HepG2 (cell line): ENCODE results near the gene ABHD17A. TPM values are rescaled to one million over a fixed set of nuclear protein-coding genes. Genes with fewer than 3 reads are reported as not detected.

Source experiments
- AFF4 ChIP-seq: sonication (generic); formaldehyde crosslinking; IDR thresholded peaks from 2 replicates; pipeline ENCODE4 v1.4.0; 2020; ENCODE audit warnings: missing genetic modification reagents
- E2F1 ChIP-seq: sonication (generic); formaldehyde crosslinking; IDR thresholded peaks from 2 replicates; pipeline ENCODE4 v1.5.0; 2020; ENCODE audit warnings: missing genetic modification reagents
- ETV5 ChIP-seq: IDR thresholded peaks from 2 replicates; pipeline ENCODE4 v1.6.1; 2018; ENCODE audit warnings: missing biosample characterization, missing genetic modification reagents, inconsistent platforms, borderline replicate concordance
- FOXA1 ChIP-seq, 2 experiments: fragments of 450-650 bp in 1 of 2; sonication (generic) in 1 of 2; formaldehyde crosslinking in 1 of 2; IDR thresholded peaks; 2 replicates each; pipeline versions ENCODE4 v1.4.0 to v1.6.1; 2016 to 2020; ENCODE audit warnings: missing genetic modification reagents in 1 of 2
- HBP1 ChIP-seq: IDR thresholded peaks from 2 replicates; pipeline ENCODE4 v1.6.1; 2016; ENCODE audit warnings: low read depth, control low read depth
- LBX2 ChIP-seq: sonication (generic); formaldehyde crosslinking; IDR thresholded peaks from 2 replicates; pipeline ENCODE4 v1.5.0; 2020; ENCODE audit warnings: missing genetic modification reagents, mild to moderate bottlenecking, borderline replicate concordance
- NFYB ChIP-seq: sonication (generic); formaldehyde crosslinking; IDR thresholded peaks from 2 replicates; pipeline ENCODE4 v1.4.0; 2020; ENCODE audit warnings: missing genetic modification reagents
- RBFOX2 ChIP-seq: fragments of 200-400 bp; formaldehyde crosslinking; IDR thresholded peaks from 2 replicates; pipeline ENCODE4 v1.6.1; 2017; ENCODE audit warnings: low read depth, mild to moderate bottlenecking, low read length
- SALL1 ChIP-seq: sonication (generic); formaldehyde crosslinking; IDR thresholded peaks from 2 replicates; pipeline ENCODE4 v1.8.0; 2022; ENCODE audit warnings: mild to moderate bottlenecking, missing genetic modification reagents
- SALL2 ChIP-seq: sonication (generic); formaldehyde crosslinking; IDR thresholded peaks from 2 replicates; pipeline ENCODE4 v1.8.1; 2023; ENCODE audit warnings: mild to moderate bottlenecking, missing genetic modification reagents, inconsistent platforms
- SMARCE1 ChIP-seq: fragments of 450-650 bp; IDR thresholded peaks from 2 replicates; pipeline ENCODE4 v1.6.1; 2017; ENCODE audit warnings: borderline replicate concordance
- SUZ12 ChIP-seq: fragments of 150-350 bp; IDR thresholded peaks from 2 replicates; pipeline ENCODE4 v1.6.1; 2014; ENCODE audit warnings: low read depth, low read length
- TCF7L2 ChIP-seq: IDR thresholded peaks from 2 replicates; pipeline ENCODE4 v1.6.1; 2011; ENCODE audit warnings: mild to moderate bottlenecking, low read depth, low read length, moderate library complexity
- TEAD2 ChIP-seq: sonication (generic); formaldehyde crosslinking; IDR thresholded peaks from 2 replicates; pipeline ENCODE4 v1.9.0; 2021; ENCODE audit warnings: missing genetic modification reagents
- XBP1 ChIP-seq: sonication (generic); formaldehyde crosslinking; IDR thresholded peaks from 2 replicates; pipeline ENCODE4 v1.5.0; 2020; ENCODE audit warnings: missing genetic modification reagents
- YEATS2 ChIP-seq: sonication (generic); formaldehyde crosslinking; IDR thresholded peaks from 2 replicates; pipeline ENCODE4 v1.4.0; 2020; ENCODE audit warnings: missing genetic modification reagents, borderline replicate concordance
- ZFX ChIP-seq: sonication (generic); formaldehyde crosslinking; IDR thresholded peaks from 2 replicates; pipeline ENCODE4 v1.4.0; 2020; ENCODE audit warnings: mild to moderate bottlenecking, low read depth, missing genetic modification reagents, moderate library complexity
- ZNF432 ChIP-seq: sonication (generic); formaldehyde crosslinking; IDR thresholded peaks from 2 replicates; pipeline ENCODE4 v1.5.0; 2020; ENCODE audit warnings: missing genetic modification reagents, mild to moderate bottlenecking, borderline replicate concordance
- ZNF451 ChIP-seq: sonication (generic); formaldehyde crosslinking; IDR thresholded peaks from 2 replicates; pipeline ENCODE4 v1.5.0; 2020; ENCODE audit warnings: mild to moderate bottlenecking, missing genetic modification reagents
- ZNF468 ChIP-seq: sonication (generic); formaldehyde crosslinking; IDR thresholded peaks from 2 replicates; pipeline ENCODE4 v1.8.0; 2022; ENCODE audit warnings: mild to moderate bottlenecking, moderate library complexity, missing genetic modification reagents
- ZNF619 ChIP-seq: sonication (generic); formaldehyde crosslinking; IDR thresholded peaks from 2 replicates; pipeline ENCODE4 v1.4.0; 2020; ENCODE audit warnings: mild to moderate bottlenecking, missing genetic modification reagents
- ZSCAN20 ChIP-seq: sonication (generic); formaldehyde crosslinking; IDR thresholded peaks from 2 replicates; pipeline ENCODE4 v1.4.0; 2020; ENCODE audit warnings: missing genetic modification reagents, mild to moderate bottlenecking, borderline replicate concordance
- polyA plus RNA-seq, 8 experiments: library from polyadenylated mRNA; depleted of rRNA in 3 of 8; stranded (reverse) in 7 of 8; unstranded in 1 of 8; fragments of >200 nt; fragmentation: Illumina TruSeq in 4 of 8; extraction: Trizol in 4 of 8; gene quantifications; 2 replicates each; pipeline versions ENCODE4 v1.2.1 to v1.2.3, GENCODE V29; 2011 to 2016; ENCODE audit warnings: low read depth in 4 of 8, missing spikeins in 1 of 8, mixed read lengths in 1 of 8; ENCODE audit not compliant: insufficient read depth in 1 of 8
- total RNA-seq, 5 experiments: library from RNA; depleted of rRNA; stranded (reverse); fragments of >200 nt; fragmentation: Illumina TruSeq; extraction: Trizol; gene quantifications; 2 replicates each; pipeline ENCODE4 v1.2.3, GENCODE V29; 2016; ENCODE audit warnings: low read depth in 1 of 5
- TF ChIP-seq, protein P1 (sequence below): sonication (generic); formaldehyde crosslinking; IDR thresholded peaks from 2 replicates; pipeline ENCODE4 v1.5.0; 2020; ENCODE audit warnings: mild to moderate bottlenecking, missing genetic modification reagents

ABHD17A gene
- total and polyA plus RNA-seq, 2 of the 13 experiments (the other 11 are each of a cell fraction or from before 2014, with no cell fraction given), result 27.7 to 40.8 TPM

DNA sequence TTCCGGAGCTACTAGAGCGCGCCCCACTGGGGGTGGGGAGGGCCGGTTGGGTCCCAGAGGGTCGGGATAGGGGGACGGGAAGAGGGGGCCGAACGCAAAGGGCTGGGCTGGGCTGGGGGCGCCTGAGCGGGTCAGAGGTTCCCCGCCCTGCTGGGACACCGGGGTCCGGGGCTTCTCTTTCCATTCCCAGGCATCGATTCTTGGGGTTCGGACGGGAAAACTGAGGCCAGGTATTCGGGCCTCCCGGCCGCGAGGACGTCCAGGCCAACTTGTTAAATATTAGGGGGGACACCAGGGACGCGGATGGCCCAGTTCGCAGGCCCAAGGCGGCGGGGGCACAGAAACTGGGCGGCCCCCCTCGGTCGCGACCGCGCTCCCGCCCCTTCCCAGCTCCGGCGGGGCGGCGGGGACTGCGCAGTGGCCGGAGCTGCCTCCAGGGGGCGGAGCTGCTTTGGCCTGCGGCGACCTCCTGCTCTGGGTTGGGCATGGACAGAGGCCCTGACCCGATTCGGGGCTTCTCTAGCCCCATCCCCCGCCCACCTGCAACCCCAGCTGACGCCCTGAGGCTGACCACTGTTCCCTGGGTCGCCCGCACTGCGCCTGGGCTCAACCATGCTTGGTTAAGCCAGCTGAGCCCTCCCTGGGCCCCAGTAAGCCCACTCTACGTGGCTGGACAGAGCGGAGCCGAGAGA, 20.7 kb downstream of the ABHD17A start (continued):
- TF ChIP-seq FOXA1 (IDR thresholded peaks at IDR 0.05) (no peak), FOXA1 (CRISPR knock-in tag; IDR thresholded peaks at IDR 0.05) (no peak), RBFOX2 (peak; percentile 91), SALL1 (CRISPR knock-in tag) (peak; percentile 62; the same call in 1 of the 2 replicates), ETV5 (no peak; the same call in 1 of the 2 replicates), AFF4 (CRISPR knock-in tag) (no peak), ZSCAN20 (CRISPR knock-in tag) (no peak), ZNF468 (no peak), ZNF619 (CRISPR knock-in tag) (no peak), XBP1 (CRISPR knock-in tag) (no peak), TEAD2 (no peak), SALL2 (CRISPR knock-in tag) (no peak), TCF7L2 (no peak), SUZ12 (no peak), NFYB (CRISPR knock-in tag) (no peak), HBP1 (CRISPR knock-in tag) (no peak), ZNF432 (no peak), E2F1 (CRISPR knock-in tag) (no peak), ZFX (CRISPR knock-in tag) (peak; percentile 75), SMARCE1 (no peak), YEATS2 (CRISPR knock-in tag) (no peak; the same call in 1 of the 2 replicates), LBX2 (CRISPR knock-in tag) (no peak), ZNF451 (no peak)
- TF ChIP-seq, protein P1, sequence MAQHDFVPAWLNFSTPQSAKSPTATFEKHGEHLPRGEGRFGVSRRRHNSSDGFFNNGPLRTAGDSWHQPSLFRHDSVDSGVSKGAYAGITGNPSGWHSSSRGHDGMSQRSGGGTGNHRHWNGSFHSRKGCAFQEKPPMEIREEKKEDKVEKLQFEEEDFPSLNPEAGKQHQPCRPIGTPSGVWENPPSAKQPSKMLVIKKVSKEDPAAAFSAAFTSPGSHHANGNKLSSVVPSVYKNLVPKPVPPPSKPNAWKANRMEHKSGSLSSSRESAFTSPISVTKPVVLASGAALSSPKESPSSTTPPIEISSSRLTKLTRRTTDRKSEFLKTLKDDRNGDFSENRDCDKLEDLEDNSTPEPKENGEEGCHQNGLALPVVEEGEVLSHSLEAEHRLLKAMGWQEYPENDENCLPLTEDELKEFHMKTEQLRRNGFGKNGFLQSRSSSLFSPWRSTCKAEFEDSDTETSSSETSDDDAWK (CRISPR knock-in tag), result no peak
